NCI-H146 treated with DMSO at 0.1 percent for 48 hours (cell line): ENCODE data around the gene TPGS1.
"Not testable (repeated sequence)": the region's sequence is repeated elsewhere in the genome, so short reads cannot be mapped to it uniquely, and the experiment has no call there.

Source experiments
- DNase-seq: peaks from one replicate; lab custom pipeline; 2025; ENCODE audit not compliant: unreplicated experiment; lab: John Stamatoyannopoulos, UW

TPGS1 gene

GRCh38 chr19:475360-475759 is 31.9 kb upstream of the TPGS1 start:
- DNase-seq, result no peak

- no peak for DNase-seq
Observed at GRCh38 chr19:478236-478903, 28.9 kb upstream of the TPGS1 start.

GRCh38 chr19:478976-479375 is 28.3 kb upstream of the TPGS1 start:
- no peak for DNase-seq

GRCh38 chr19:480016-480855 is 27.1 kb upstream of the TPGS1 start:
- DNase-seq, result peak; percentile 9

- DNase-seq, result not testable (repeated sequence)
Observed at GRCh38 chr19:481100-481499, 26.2 kb upstream of the TPGS1 start.

GRCh38 chr19:482186-483041 is 24.9 kb upstream of the TPGS1 start:
- DNase-seq, result no peak

- DNase-seq, result no peak
Observed at GRCh38 chr19:483332-484072, 23.8 kb upstream of the TPGS1 start.

- DNase-seq, result no peak
Observed at GRCh38 chr19:484494-484893, 22.8 kb upstream of the TPGS1 start.

- peak; percentile 51 for DNase-seq
Observed at GRCh38 chr19:485077-485476, 22.2 kb upstream of the TPGS1 start.

- DNase-seq, result peak; percentile 56
Observed at GRCh38 chr19:485583-486236, 21.6 kb upstream of the TPGS1 start.

GRCh38 chr19:488505-489417 is 18.5 kb upstream of the TPGS1 start:
- DNase-seq, result peak; percentile 62

GRCh38 chr19:489418-490196 is 17.7 kb upstream of the TPGS1 start:
- DNase-seq, result no peak

GRCh38 chr19:491146-491741 is 16.1 kb upstream of the TPGS1 start:
- DNase-seq, result no peak

GRCh38 chr19:492091-492531 is 15.2 kb upstream of the TPGS1 start:
- no peak for DNase-seq

GRCh38 chr19:493391-494170 is 13.7 kb upstream of the TPGS1 start:
- DNase-seq, result no peak

GRCh38 chr19:494171-495080 is 12.9 kb upstream of the TPGS1 start:
- no peak for DNase-seq
